ENCODE measurements around the gene GPAM. TPM values are rescaled to one million over a fixed set of nuclear protein-coding genes. Genes with fewer than 3 reads are reported as not detected.
A peak's percentile ranks its signal among the peaks of the same experiment; 100 is the strongest.

Gene GPAM
- total RNA-seq, 2 donors from 2014 or later = 4.4 to 12.2 TPM

- peaks cover 27% of the 10 kb centered on the region for H3K27me3 Mint-ChIP-seq
- H3K27ac Mint-ChIP-seq = no peak overlapping the region
Observed at GRCh38 chr10:112222799-112223198, 39.2 kb upstream of the GPAM start.

GRCh38 chr10:112221545-112221944, 38.0 kb upstream of the GPAM start:
- H3K36me3 Mint-ChIP-seq (ENCODE audit: low read depth) = no peaks in the 10 kb centered on the region
- H3K27ac Mint-ChIP-seq = no peak overlapping the region
- H3K4me3 Mint-ChIP-seq = no peak overlapping the region
- peaks cover 26% of the 10 kb centered on the region for H3K27me3 Mint-ChIP-seq
- ATAC-seq (replicated peaks) = no peak
- no peaks in the 10 kb centered on the region for H3K4me1 Mint-ChIP-seq
- peaks cover 3% of the 10 kb centered on the region for H3K9me3 Mint-ChIP-seq

More at GRCh38 chr10:112222799-112223198, 39.2 kb upstream of the GPAM start:
- ATAC-seq (replicated peaks) = peak; percentile 7
- H3K36me3 Mint-ChIP-seq (ENCODE audit: low read depth) = no peaks in the 10 kb centered on the region
- H3K4me3 Mint-ChIP-seq = no peak overlapping the region
- H3K4me1 Mint-ChIP-seq = no peaks in the 10 kb centered on the region
- H3K9me3 Mint-ChIP-seq = peaks cover 3% of the 10 kb centered on the region

- Mint-ChIP-seq H3K4me1 (no peaks in the 10 kb centered on the region), H3K4me3 (no peak overlapping the region), H3K27ac (no peak overlapping the region), H3K36me3 (ENCODE audit: low read depth) (no peaks in the 10 kb centered on the region), H3K9me3 (peaks cover 3% of the 10 kb centered on the region), H3K27me3 (peaks cover 28% of the 10 kb centered on the region)
- no peak for ATAC-seq (replicated peaks)
Observed at GRCh38 chr10:112218960-112219359, 35.4 kb upstream of the GPAM start.

- Mint-ChIP-seq H3K4me3 (no peak overlapping the region), H3K4me1 (no peaks in the 10 kb centered on the region), H3K36me3 (ENCODE audit: low read depth) (no peaks in the 10 kb centered on the region), H3K27ac (no peak overlapping the region), H3K9me3 (peaks cover 3% of the 10 kb centered on the region), H3K27me3 (peaks cover 33% of the 10 kb centered on the region)
- no peak for ATAC-seq (replicated peaks)
Observed at GRCh38 chr10:112218036-112218390, 34.4 kb upstream of the GPAM start.

- no peak for ATAC-seq (replicated peaks)
- Mint-ChIP-seq H3K9me3 (peaks cover 3% of the 10 kb centered on the region), H3K27me3 (peaks cover 33% of the 10 kb centered on the region), H3K36me3 (ENCODE audit: low read depth) (no peaks in the 10 kb centered on the region), H3K27ac (no peak overlapping the region), H3K4me3 (no peak overlapping the region), H3K4me1 (no peaks in the 10 kb centered on the region)
Observed at GRCh38 chr10:112217386-112218035, 33.9 kb upstream of the GPAM start.

- H3K4me3 Mint-ChIP-seq = no peak overlapping the region
- H3K4me1 Mint-ChIP-seq = no peaks in the 10 kb centered on the region
- H3K36me3 Mint-ChIP-seq (ENCODE audit: low read depth) = no peaks in the 10 kb centered on the region
- no peak for ATAC-seq (replicated peaks)
- H3K27ac Mint-ChIP-seq = no peak overlapping the region
- H3K27me3 Mint-ChIP-seq = peaks cover 34% of the 10 kb centered on the region
- H3K9me3 Mint-ChIP-seq = peaks cover 3% of the 10 kb centered on the region
Observed at GRCh38 chr10:112216966-112217365, 33.4 kb upstream of the GPAM start.

GRCh38 chr10:112216151-112216550, 32.6 kb upstream of the GPAM start:
- H3K4me3 Mint-ChIP-seq = no peak overlapping the region
- no peak for ATAC-seq (replicated peaks)
- no peaks in the 10 kb centered on the region for H3K36me3 Mint-ChIP-seq (ENCODE audit: low read depth)
- H3K27me3 Mint-ChIP-seq = peaks cover 37% of the 10 kb centered on the region
- H3K27ac Mint-ChIP-seq = no peak overlapping the region
- H3K4me1 Mint-ChIP-seq = no peaks in the 10 kb centered on the region
- H3K9me3 Mint-ChIP-seq = peaks cover 3% of the 10 kb centered on the region

- Mint-ChIP-seq H3K4me3 (no peak overlapping the region), H3K36me3 (ENCODE audit: low read depth) (no peaks in the 10 kb centered on the region), H3K27ac (no peak overlapping the region), H3K9me3 (peaks cover 3% of the 10 kb centered on the region), H3K27me3 (peaks cover 37% of the 10 kb centered on the region), H3K4me1 (no peaks in the 10 kb centered on the region)
- ATAC-seq (replicated peaks) = no peak
Observed at GRCh38 chr10:112215342-112215774, 31.8 kb upstream of the GPAM start.

GRCh38 chr10:112214298-112214926, 30.8 kb upstream of the GPAM start:
- Mint-ChIP-seq H3K27ac (no peak overlapping the region), H3K4me3 (no peak overlapping the region), H3K36me3 (ENCODE audit: low read depth) (no peaks in the 10 kb centered on the region), H3K27me3 (peaks cover 33% of the 10 kb centered on the region), H3K4me1 (no peaks in the 10 kb centered on the region), H3K9me3 (no peaks in the 10 kb centered on the region)
- no peak for ATAC-seq (replicated peaks)

- H3K4me3 Mint-ChIP-seq = no peak overlapping the region
- ATAC-seq (replicated peaks) = no peak
- H3K4me1 Mint-ChIP-seq = no peaks in the 10 kb centered on the region
- H3K36me3 Mint-ChIP-seq (ENCODE audit: low read depth) = no peaks in the 10 kb centered on the region
- peaks cover 38% of the 10 kb centered on the region for H3K27me3 Mint-ChIP-seq
- H3K27ac Mint-ChIP-seq = no peak overlapping the region
- no peaks in the 10 kb centered on the region for H3K9me3 Mint-ChIP-seq
Observed at GRCh38 chr10:112213836-112214235, 30.3 kb upstream of the GPAM start.

- H3K27me3 Mint-ChIP-seq = peaks cover 42% of the 10 kb centered on the region
- H3K27ac Mint-ChIP-seq = no peak overlapping the region
- H3K36me3 Mint-ChIP-seq (ENCODE audit: low read depth) = no peaks in the 10 kb centered on the region
- no peaks in the 10 kb centered on the region for H3K4me1 Mint-ChIP-seq
- ATAC-seq (replicated peaks) = peak; percentile 40
- H3K9me3 Mint-ChIP-seq = no peaks in the 10 kb centered on the region
- no peak overlapping the region for H3K4me3 Mint-ChIP-seq
Observed at GRCh38 chr10:112213098-112213823, 29.7 kb upstream of the GPAM start.

GRCh38 chr10:112210666-112211065, 27.1 kb upstream of the GPAM start:
- Mint-ChIP-seq H3K27ac (no peak overlapping the region), H3K4me1 (no peaks in the 10 kb centered on the region), H3K27me3 (peaks cover 35% of the 10 kb centered on the region), H3K9me3 (no peaks in the 10 kb centered on the region), H3K36me3 (ENCODE audit: low read depth) (no peaks in the 10 kb centered on the region), H3K4me3 (no peak overlapping the region)
- no peak for ATAC-seq (replicated peaks)

GRCh38 chr10:112209684-112210131, 26.1 kb upstream of the GPAM start:
- H3K4me3 Mint-ChIP-seq = no peak overlapping the region
- no peaks in the 10 kb centered on the region for H3K9me3 Mint-ChIP-seq
- peaks cover 35% of the 10 kb centered on the region for H3K27me3 Mint-ChIP-seq
- no peak for ATAC-seq (replicated peaks)
- H3K4me1 Mint-ChIP-seq = no peaks in the 10 kb centered on the region
- no peak overlapping the region for H3K27ac Mint-ChIP-seq
- no peaks in the 10 kb centered on the region for H3K36me3 Mint-ChIP-seq (ENCODE audit: low read depth)

GRCh38 chr10:112208997-112209396, 25.4 kb upstream of the GPAM start:
- Mint-ChIP-seq H3K9me3 (no peaks in the 10 kb centered on the region), H3K27ac (no peak overlapping the region), H3K4me1 (no peaks in the 10 kb centered on the region), H3K36me3 (ENCODE audit: low read depth) (no peaks in the 10 kb centered on the region), H3K4me3 (no peak overlapping the region), H3K27me3 (peaks cover 32% of the 10 kb centered on the region)
- no peak for ATAC-seq (replicated peaks)

GRCh38 chr10:112208292-112208691, 24.7 kb upstream of the GPAM start:
- H3K9me3 Mint-ChIP-seq = no peaks in the 10 kb centered on the region
- H3K36me3 Mint-ChIP-seq (ENCODE audit: low read depth) = no peaks in the 10 kb centered on the region
- ATAC-seq (replicated peaks) = no peak
- H3K27ac Mint-ChIP-seq = no peak overlapping the region
- H3K4me1 Mint-ChIP-seq = no peaks in the 10 kb centered on the region
- peaks cover 30% of the 10 kb centered on the region for H3K27me3 Mint-ChIP-seq
- no peak overlapping the region for H3K4me3 Mint-ChIP-seq

Data from activated T-helper 17 cell treated with anti-CD3 and anti-CD28 coated beads, Interleukin-2, amount 50 U/mL, for 72 hours (primary cell).